Fibroblast of mammary gland (primary cell): ENCODE measurements around the gene LRRC41.
"Not testable (repeated sequence)": the region's sequence is repeated elsewhere in the genome, so short reads cannot be mapped to it uniquely, and the experiment has no call there.

ENCODE experiments used
- DNase-seq: peaks from one replicate; pipeline ENCODE4 v3.0.0-alpha.2; 2010; ENCODE audit warnings: low read depth
- H3K4me3 ChIP-seq: 2 replicates; pipeline ENCODE4 v1.5.1; 2011; ENCODE audit warnings: low read depth, mild to moderate bottlenecking, low read length, moderate library complexity; ENCODE audit not compliant: control insufficient read depth
- TF ChIP-seq, protein P1 (sequence below): conservative IDR thresholded peaks from 2 replicates; pipeline ENCODE4 v1.5.1; 2011; ENCODE audit warnings: low read depth, low read length, inconsistent platforms; ENCODE audit not compliant: control insufficient read depth, insufficient read depth

LRRC41 gene

GRCh38 chr1:46247436-46248121, 55.8 kb downstream of the LRRC41 start, which contains the start of gene RAD54L:
RAD54L (plus strand) TSS chr1:46247763; CDS start chr1:46248406, 643 bp downstream.
- TF ChIP-seq, protein P1, sequence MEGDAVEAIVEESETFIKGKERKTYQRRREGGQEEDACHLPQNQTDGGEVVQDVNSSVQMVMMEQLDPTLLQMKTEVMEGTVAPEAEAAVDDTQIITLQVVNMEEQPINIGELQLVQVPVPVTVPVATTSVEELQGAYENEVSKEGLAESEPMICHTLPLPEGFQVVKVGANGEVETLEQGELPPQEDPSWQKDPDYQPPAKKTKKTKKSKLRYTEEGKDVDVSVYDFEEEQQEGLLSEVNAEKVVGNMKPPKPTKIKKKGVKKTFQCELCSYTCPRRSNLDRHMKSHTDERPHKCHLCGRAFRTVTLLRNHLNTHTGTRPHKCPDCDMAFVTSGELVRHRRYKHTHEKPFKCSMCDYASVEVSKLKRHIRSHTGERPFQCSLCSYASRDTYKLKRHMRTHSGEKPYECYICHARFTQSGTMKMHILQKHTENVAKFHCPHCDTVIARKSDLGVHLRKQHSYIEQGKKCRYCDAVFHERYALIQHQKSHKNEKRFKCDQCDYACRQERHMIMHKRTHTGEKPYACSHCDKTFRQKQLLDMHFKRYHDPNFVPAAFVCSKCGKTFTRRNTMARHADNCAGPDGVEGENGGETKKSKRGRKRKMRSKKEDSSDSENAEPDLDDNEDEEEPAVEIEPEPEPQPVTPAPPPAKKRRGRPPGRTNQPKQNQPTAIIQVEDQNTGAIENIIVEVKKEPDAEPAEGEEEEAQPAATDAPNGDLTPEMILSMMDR: no peak
- peak; percentile 99 for DNase-seq
- H3K4me3 ChIP-seq: peak within 1 kb of the TSS; percentile 87

DNA sequence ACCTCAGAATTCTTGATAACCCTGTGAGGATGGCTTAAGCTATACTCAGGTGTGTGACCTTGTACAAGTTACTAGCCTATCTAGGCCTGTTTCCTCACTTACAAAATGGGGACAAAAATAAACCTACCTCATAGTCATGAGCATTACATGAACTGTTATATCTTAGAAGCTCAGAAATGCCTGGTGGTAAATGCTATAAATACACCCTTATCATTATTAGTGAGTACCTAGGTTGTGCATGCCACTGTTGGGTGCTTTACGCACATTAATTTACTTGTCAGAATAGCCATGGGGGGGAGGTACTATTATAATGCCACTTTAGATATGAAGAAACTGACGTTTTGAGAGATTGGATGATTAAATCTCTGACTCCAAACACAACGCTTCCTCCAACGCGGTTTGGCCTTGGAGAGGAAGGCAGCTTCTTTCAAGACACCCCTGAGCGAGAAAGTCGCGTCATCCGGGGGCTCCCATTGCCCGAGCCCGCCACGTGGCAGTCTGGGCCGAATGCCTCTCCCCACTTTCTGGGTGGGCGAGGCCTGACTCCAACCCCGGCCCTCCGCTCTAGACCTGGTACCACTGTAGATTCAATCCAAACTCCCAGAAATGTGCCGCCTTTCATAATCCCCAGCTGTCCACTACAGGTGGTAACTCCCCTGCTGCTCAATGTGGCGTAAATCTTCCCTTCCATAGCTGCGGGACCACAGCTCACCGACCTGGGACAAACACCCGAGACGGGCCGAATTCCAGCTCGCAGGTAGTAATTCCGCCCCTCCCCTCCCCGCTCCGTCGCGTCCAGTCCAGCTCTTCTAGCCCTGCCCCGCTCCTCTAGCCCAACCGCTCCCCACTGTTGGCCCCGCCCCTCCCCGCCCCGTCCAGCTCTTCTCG, 56.6 kb downstream of the LRRC41 start:
- TF ChIP-seq, protein P1: no peak
- H3K4me3 ChIP-seq: peak overlapping the region; percentile 87
- DNase-seq: peak; percentile 49

GRCh38 chr1:46246136-46246535, 57.3 kb downstream of the LRRC41 start:
- H3K4me3 ChIP-seq, DNase-seq: not testable (repeated sequence)

DNA sequence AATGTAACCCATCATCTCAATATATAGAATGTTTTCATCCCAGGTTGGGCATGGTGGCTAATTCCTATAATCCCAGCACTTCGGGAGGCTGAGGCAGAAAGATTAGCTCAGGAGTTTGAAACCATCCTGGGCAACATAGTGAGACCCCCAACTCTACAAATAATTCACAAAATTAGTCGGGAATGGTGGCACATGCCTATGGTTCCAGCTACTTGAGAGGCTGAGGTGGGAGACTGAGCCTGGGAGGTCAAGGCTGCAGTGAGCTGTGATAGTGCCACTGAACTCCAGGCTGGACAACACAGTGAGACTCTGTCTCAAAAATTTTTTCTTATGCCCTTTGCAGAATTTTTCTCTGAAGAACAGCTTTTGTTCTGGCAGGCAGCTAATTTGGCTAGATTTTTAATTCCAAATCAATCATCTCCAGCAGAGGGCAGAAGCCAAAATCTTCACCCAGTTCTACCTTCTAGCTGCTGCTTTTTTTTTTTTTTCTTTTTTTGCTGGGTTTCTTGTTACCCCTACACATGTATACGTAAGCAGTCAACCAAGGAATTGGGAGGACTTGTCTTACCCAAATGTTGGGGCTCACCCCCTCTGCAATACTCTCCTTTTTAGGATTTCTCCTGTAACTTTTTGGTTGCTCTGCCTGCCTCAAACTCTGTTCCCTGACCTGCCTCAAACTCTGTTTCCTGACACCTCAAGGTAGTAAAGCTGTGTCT, 58.6 kb downstream of the LRRC41 start:
- H3K4me3 ChIP-seq: no peak overlapping the region
- TF ChIP-seq, protein P1: peak; percentile 45
- peak; percentile 37 for DNase-seq

GRCh38 chr1:46243831-46244230, 59.6 kb downstream of the LRRC41 start:
- not testable (repeated sequence) for H3K4me3 ChIP-seq, DNase-seq

GRCh38 chr1:46242918-46243317, 60.5 kb downstream of the LRRC41 start:
- no peak for DNase-seq
- TF ChIP-seq, protein P1: no peak
- no peak overlapping the region for H3K4me3 ChIP-seq

DNA sequence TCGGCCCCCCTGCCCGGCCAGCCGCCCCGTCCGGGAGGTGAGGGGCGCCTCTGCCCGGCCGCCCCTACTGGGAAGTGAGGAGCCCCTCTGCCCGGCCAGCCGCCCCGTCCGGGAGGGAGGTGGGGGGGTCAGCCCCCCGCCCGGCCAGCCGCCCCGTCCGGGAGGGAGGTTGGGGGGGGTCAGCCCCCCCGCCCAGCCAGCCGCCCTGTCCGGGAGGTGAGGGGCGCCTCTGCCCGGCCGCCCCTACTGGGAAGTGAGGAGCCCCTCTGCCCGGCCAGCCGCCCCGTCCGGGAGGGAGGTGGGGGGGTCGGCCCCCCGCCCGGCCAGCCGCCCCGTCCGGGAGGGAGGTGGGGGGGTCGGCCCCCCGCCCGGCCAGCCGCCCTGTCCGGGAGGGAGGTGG, 61.7 kb downstream of the LRRC41 start:
- not testable (repeated sequence) for H3K4me3 ChIP-seq, DNase-seq

- H3K4me3 ChIP-seq: not testable (repeated sequence)
- peak; percentile 89 for DNase-seq
Measured at GRCh38 chr1:46238865-46239264, 64.6 kb downstream of the LRRC41 start.
